WTC11 (cell line): ENCODE measurements around the gene MSH3.

Experiments used
- FOXJ3 ChIP-seq: sonication (generic); formaldehyde crosslinking; IDR thresholded peaks from 2 replicates; pipeline ENCODE4 v1.9.0; 2021; ENCODE audit warnings: missing genetic modification reagents, mild to moderate bottlenecking, borderline replicate concordance
- NR3C1 ChIP-seq: sonication (generic); formaldehyde crosslinking; conservative IDR thresholded peaks from 2 replicates; pipeline ENCODE4 v1.8.1; 2023; ENCODE audit warnings: low read depth, mild to moderate bottlenecking, missing genetic modification reagents
- SMAD3 ChIP-seq: sonication (generic); formaldehyde crosslinking; IDR thresholded peaks from 2 replicates; pipeline ENCODE4 v1.8.0; 2022; ENCODE audit warnings: missing genetic modification reagents, mild to moderate bottlenecking, borderline replicate concordance
- TF ChIP-seq, protein P1 (sequence below): fragments of 200-600 bp; IDR thresholded peaks from 2 replicates; pipeline ENCODE4 v1.8.0; 2022; ENCODE audit warnings: antibody characterized with exemption

DNA sequence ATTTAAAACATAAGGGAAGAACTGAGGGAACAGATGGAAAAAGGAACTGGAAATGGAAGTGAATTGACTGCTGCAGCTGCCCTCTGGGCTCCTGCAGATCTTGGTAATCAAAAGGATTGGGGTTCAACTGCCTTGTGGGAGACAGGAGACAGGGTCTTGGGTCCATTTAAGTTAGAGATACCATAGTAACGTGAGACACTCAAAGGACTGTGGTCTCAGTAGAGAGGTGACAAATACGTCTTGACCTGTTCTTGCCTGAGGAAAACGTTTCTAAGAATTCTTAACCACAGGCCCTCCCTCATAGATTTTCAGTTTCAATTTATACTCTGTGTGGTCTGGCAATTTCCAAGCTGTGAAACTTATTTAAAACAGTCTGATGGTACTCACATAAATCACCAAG, 101.2 kb downstream of the MSH3 start:
- TF ChIP-seq SMAD3 (CRISPR knock-in tag) (no peak), NR3C1 (CRISPR knock-in tag) (no peak), FOXJ3 (no peak)
- TF ChIP-seq, protein P1, sequence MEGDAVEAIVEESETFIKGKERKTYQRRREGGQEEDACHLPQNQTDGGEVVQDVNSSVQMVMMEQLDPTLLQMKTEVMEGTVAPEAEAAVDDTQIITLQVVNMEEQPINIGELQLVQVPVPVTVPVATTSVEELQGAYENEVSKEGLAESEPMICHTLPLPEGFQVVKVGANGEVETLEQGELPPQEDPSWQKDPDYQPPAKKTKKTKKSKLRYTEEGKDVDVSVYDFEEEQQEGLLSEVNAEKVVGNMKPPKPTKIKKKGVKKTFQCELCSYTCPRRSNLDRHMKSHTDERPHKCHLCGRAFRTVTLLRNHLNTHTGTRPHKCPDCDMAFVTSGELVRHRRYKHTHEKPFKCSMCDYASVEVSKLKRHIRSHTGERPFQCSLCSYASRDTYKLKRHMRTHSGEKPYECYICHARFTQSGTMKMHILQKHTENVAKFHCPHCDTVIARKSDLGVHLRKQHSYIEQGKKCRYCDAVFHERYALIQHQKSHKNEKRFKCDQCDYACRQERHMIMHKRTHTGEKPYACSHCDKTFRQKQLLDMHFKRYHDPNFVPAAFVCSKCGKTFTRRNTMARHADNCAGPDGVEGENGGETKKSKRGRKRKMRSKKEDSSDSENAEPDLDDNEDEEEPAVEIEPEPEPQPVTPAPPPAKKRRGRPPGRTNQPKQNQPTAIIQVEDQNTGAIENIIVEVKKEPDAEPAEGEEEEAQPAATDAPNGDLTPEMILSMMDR: no peak
